GM21515 (cell line): ENCODE measurements around the gene FBXO31.

ENCODE experiments used
- ATAC-seq: cut with Tn5 transposase; IDR thresholded peaks from one replicate; pipeline ENCODE4 v1.9.1; 2021; ENCODE audit not compliant: unreplicated experiment

The FBXO31 gene

DNA sequence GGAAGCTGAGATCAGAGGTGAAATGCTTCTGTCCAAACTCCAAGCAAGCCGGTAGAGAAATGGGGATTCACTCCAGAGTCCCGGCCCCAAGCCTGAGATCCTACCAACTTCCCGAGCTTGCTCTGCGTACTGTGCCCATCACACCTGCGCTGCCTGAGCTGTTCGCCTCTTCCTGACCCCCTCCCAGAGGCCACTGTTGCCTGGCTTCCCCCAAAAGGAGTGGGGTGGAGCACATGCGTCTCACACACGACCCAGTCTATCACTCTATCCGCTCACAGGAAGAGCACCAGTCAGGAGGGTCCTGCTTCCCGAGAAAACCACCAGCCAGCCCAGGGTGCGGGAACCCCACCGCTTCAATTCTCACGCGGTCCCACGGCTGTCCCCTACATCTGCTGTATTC lies 52.9 kb downstream of the FBXO31 start:
- no peak for ATAC-seq

DNA sequence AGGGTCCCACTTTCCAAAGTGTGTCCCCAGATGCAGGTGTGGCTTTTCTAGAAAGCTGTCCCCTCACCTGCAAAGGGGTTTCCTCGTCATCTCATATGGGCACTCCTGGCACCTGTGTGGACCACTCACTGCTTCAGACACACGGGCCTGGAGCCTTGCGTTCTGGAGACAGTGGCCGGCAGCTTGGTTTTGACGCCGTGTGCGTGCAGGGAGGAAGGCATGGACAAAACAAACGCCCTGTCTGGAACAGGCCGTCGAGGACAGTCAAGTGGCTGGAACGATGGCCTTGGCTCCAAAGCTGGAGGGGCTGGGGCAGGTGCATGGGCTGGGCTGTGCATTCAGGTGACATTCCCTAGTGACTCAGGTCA lies 53.3 kb downstream of the FBXO31 start:
- no peak for ATAC-seq

DNA sequence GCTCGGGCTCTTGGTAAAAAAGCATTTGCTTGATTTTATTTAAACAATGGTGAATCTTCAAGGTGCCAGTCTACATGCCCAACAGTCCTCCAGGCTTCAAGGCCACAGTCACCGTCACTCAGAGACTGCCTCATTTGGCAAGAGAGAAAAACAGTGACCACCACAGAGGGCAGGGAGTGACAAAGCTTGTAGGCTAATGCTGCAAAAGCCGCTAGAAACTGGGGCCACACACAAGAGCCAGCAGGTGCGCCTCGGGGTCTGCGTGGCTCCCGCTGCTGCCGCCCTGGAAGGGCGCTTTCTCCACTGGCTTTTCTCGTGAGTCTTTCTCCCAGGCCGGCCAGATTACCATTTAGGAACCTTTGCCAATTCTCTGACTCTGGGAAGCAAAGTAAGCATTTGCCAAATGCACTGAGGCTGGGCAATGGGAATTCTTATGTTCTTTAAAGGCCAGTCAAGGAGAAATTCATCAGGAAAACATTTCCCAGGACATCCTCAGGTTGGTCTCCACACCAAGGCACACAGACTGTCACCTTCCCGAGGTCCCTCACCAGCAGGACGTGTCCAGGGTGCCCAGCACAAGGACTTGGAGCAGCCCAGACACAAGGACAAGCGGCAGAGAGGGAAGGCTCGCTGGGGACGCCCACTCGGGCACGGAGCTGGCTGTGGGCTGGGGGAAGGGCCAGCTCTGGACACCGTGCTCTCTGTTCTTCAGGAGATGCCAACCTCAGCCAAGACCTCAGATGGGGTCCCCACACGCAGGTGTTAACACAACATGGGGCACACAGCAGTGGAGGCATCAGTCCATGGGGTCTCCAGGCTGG lies 53.9 kb downstream of the FBXO31 start:
- no peak for ATAC-seq

DNA sequence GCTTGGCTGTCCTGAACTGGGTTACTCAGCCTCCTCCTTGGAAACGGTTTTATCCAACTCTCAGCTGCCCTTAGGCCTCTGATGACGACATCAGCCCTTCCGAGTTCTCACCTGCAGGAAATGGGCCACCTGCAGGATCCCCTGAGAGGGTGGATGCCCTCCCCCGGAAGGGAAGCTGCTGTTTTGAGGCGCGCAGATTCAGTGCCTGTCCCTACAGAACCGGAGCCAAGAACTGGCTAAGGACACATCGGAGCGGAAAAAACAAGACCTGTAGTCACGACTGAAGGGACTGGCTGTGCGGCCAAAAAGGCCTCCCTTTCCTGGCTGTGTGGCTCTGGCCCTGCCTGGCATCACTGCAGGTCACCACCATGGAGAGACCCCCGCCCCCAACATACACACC lies 54.7 kb downstream of the FBXO31 start:
- no peak for ATAC-seq

DNA sequence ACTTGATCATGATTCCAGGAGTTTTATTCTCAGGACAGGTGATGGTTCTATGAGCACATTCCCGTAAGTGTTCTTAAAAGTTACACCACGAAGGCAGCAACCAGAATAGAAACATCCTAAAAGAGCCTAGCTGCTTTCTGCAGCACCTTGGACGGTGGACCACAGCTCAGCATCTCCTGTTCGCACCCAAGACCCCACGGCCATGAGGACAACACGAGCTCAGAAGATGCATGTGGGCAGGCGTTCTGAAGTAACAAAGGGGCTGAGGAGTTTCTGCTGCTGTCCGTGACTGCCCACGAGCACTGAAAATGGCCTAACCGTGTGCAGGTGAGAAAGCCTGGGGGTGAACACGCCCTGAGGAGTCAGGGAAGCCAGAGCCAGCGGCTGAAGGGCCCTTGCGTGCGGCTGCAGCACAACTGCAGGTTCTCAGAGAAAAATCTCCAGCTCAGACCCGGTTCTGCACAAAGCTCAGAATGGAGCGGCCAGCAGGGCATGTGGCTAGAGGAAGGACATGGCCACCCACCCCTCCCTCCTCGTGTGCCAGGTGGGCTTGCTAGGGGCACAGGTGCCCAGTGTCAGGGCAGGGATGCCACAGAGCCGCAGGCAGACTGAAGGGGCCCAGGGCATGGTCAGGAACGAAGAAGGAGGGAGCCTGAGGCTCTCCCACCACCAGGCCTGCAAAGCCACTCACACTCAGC lies 55.6 kb downstream of the FBXO31 start:
- ATAC-seq: no peak

DNA sequence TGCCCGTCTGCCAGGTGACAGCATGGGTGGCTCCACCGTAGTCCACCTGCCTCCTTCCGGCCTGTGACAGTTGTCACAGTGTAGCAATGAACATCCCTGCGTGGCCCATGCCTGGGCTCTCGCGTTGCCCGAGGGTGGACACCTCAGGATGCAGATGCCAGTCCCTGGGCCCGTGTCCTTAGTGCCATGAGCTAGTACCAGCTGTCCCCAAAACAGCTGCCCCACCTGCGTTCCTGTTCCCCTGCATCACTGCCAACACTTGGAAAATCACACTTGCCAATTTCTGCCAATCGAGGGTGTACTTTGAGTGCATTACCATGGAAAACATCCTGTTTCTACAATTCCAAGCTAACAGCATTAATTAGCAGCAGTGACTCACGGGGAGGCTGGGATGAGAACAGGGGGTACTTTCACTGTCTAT lies 57.4 kb downstream of the FBXO31 start:
- ATAC-seq: no peak

DNA sequence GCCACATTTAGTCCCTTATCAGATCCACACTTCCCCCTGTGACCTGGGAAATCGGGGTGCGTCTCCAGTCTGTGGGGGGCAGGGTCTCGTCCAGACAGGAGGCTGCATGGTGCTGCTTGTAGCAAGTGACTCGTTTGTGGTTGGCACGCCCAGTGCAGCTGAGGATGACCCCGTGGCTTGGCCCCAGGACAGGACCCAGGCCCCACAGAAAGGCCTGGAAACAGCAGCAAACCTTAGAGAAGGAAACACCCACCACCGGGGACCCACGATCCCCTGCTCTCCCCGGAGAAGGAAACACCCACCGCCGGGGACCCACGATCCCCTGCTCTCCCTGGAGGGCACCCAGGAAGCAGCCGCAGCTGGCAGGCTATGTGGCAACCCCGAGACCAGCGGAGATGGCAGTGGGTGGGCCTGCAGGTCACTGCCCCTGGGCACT lies 58.1 kb downstream of the FBXO31 start:
- ATAC-seq: no peak

DNA sequence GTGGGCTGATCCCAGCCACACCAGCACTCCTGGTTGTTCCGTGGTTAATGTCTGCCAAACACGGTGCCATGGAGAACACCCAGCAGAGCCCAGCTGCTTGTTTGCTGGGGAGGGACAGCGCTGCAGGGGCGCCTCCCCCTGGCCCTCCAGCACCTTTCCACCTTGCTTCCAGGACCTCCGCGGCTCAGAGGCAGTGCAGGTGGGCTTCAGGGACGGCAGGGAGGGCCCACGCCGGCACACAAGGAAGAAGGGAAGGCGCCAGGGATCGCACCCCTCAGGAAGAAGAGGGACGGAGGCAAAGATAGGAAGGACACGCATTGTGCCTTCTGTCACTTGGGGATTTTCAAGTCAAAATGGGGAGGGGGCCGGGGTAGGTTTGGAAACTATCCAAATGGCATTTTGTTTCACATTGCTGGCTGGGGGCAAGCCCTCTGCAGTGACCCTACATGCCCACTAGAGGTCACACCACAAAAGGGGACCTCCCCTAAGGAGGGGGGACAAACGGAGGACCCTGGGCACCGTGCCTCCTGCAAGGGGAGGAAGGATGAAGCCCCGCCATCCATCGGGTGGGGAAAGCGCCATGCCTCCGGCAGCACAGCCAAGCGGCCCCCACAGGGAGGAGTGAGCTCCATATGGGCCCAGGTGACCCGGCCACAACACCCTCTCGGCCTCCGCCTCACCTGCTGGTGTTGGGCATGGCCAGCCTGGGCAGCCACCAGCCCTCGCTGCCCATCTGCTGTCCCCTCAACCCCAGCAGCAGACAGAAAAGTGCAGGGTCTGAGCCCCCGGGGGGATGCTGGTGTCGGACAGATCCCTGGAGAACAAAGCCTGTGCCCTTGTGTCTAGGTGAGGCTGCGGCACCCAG lies 58.9 kb downstream of the FBXO31 start:
- ATAC-seq: no peak

DNA sequence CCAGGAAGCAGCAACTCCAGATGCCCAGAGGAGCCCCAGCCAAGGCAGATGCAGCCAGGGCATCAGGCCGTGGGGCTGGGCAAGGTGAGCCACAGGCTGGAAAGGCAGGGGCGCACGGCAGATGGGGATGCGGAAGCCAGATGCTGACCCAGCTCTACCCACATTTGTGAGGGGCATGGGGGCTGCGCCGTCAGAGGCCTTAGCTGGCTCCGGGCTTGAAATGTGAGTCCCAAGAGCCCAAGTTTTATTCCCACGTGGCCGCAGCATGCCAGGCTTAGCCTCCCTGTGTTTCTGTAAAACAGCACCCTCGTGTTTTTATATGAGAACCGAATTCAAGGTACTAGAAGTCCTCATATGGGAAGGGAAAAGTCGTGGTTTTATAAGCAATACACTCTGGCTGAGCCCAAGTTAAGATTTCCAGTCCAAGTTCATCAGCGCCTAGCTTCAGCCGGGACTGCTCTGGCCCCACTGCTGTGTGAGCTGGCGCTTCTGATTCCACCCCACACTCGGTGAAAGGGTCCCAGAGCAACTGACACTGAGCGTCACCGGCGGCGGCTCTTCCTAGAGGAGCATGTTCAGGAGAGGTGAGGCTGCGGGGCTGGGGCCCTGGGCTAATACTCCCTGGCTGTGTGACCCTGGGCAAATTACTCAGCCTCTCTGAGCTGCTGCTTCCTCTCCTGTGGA lies 59.7 kb downstream of the FBXO31 start:
- ATAC-seq: no peak

DNA sequence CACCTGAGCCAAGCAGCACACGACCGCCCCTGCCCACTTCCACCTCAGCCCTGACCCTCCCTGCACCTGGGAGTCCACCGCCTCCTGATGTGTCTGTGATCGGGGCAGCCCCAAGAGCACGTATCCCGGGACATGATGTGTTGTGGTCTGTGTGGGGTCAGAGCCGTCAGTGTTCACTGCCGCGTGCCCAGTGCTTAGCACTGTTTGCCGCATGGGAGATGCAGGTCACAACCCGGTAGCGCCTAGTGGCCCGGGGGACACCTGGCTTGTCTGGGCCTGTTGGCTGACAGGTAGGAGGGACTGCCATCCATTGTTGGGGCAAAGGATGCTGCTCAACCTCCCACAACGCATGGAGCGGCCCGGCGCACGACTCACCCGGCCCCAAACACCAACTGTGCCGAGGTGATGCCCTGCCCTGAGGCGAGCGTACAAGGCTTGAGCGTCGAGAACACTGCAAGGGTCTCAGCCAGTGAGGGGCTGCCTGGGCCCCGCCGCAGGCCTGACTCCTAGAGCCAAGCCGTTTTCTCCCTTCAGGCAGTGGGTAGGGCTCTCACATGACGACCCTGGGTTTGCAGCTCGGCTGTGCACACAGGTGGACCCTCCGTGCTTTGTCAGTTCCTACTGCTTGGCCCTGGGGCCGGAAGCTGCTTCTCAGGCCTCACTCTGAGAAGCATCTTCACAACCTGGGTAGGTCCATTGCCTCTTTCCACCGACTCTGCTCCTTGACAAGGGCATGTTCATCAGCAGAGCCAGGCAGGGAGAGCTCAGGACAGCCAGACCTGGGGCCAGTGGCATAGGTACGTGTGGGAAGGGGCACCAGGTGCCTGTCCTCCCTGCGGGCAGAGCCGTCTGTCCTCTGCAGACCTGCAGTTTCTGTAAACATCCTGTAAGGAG lies 60.5 kb downstream of the FBXO31 start:
- no peak for ATAC-seq

DNA sequence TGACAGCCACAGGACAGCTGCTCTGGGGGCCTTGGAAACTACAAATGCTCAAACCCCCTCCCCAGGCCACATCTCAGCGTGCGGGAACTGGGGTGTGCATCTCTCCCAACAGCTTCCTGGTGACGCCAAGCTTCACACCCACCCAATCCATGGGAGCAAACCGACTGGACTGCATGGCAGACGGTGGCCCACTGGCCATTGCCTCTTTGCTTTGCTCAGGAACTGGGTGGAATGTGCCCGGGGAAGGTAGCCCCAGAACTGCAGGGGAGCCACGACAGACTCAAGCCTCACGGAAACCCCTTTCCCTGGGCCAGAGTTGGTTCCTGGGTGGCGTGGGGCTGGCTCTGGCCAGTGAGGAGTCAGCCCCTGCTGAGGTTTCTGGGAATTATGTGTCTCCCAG lies 61.2 kb downstream of the FBXO31 start:
- no peak for ATAC-seq

DNA sequence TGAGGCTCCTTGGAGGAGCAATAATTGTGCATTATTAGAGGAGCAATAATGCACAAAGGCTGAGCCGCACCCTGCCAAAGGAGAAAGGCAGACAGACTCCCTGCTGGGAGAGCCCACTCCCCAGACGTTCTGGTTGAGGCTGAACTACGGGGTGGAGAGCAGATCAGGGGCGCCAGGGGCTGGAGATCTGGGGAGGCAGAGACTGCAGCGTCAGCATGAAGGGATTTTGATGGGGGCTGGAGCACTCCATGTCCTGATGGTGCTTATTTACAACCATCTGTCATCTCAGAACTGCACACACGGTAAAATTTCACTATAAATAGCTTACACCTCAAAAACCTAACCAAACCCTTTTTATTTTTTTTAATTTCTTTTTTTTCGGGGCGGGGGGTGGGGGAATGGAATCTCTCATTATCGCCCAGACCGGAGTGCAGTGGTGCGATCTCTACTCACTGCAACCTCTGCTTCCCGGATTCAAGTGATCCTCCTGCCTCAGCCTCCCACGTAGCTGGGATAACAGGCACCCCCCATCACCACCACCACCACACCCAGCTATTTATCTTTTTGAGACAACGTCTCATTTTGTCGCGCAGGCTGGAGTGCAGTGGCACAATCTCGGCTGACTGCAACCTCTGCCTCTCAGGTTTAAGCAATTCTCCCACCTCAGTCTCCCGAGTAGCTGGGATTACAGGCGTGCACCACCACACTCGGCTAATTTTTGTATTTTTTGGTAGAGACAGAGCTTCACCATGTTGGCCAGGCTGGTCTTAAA lies 62.1 kb downstream of the FBXO31 start:
- ATAC-seq: no peak

DNA sequence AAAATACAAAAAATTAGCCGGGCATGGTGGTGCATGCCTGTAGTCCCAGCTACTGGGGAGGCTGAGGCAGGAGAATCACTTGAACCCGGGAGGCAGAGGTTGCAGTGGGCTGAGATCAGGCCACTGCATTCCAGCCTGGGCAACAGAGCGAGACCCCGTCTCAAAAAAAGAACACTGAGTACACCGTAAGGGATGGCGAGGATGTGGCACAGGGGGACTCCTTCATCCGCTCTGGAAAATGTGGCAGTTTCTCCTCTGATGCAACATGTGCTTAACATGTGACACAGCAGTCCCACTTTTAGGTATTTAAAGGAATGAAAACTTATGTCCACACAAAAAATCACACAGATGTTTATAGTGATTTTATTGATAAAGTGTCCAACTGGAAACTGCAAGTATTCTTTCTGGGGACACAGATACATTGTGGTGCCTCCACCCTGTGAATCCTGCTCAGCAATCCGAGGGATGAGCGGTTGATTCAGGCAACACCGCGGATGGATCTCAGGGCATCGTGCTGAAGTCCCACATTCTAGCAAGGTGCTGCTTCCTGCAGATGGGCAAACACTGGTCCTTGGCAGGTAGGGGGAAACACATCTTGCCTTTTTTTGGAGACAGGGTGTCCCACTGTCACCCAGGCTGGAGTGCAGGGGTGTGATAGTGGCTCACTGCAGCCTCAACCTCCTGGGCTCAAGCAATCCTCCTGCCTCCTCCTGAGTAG lies 62.9 kb downstream of the FBXO31 start:
- ATAC-seq: no peak

DNA sequence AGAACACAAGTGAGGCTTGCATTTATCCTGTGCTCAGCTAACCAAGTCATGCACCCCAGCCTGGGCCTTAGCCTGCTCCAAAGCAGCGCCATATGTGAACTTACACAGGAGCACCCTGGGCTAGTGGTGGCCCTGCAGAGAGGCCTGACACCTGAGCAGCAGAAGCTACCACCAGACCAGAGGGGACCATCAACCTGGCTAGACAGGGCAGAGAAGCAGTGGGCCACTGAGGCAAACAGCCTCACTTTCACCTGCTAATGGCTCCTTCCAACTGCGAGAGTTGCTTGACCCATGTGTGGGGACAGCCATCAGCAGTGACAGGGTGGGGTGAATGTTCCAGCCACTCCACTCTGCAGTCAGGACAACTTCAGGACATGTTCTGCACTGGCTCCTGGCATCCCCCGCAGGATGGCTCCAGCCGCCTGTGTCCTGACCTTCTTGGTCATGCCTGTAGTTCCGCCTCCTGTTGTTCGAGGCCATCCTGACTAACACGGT lies 63.5 kb downstream of the FBXO31 start:
- ATAC-seq: no peak

DNA sequence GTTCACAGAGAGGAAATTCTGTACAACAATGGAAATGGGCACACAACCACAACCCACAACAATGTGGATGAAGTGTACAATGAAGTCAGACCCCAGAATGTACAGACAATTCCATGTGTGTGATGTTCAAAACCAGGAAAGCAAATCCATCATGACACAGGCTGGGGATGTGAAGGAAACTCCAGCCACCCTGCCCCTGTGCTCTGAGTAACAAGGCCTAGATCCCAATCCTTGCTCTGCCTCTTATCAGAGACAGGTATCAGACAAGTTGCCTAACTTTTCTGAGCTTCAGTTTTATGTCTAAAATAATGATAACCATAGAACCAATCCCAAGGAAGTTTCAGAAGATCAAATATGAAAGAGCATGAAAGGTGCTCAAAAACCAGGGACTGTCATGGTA lies 64.6 kb downstream of the FBXO31 start:
- no peak for ATAC-seq

DNA sequence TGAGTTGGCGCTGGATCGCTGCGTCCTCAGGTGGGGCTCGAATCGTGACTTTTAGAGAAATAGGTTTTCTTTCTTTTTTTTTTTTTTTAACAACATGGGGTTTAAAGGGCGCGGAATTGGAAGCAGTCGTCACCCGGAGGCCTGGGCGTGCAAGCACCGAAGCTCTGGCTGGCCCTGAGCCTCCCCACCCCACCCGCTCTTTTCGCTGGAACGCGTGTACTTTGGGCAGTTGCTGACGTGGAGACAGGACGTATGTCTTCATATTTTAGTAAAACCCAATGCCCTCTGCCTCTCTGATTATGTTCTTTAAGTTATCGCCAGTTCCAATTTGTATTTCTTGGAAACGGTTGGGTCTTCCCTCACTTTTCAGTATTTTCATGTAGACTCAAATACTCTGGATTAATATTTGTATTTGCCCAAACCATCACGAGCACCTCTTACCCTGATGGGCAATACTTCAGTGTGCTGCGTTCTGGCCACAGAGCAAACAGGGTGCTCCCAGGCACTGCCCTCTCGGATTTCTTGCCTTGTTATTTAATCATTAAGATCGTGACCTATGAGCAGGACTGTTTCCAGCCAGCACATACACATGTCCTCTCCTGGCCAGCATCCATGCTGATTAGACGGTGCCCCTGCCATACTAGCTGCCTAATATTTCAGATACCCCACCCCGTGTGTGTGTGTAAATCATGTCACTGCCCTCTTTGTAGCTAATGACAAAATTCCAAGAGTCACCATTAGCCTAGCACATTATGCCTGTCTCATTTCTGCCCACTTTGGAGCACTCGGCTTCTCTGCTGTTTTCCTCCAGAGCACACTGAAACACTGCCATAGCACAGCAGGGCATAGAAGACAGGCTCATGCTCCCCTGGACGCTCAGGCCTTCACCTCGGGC lies 65.6 kb downstream of the FBXO31 start:
- ATAC-seq: peak; percentile 17

DNA sequence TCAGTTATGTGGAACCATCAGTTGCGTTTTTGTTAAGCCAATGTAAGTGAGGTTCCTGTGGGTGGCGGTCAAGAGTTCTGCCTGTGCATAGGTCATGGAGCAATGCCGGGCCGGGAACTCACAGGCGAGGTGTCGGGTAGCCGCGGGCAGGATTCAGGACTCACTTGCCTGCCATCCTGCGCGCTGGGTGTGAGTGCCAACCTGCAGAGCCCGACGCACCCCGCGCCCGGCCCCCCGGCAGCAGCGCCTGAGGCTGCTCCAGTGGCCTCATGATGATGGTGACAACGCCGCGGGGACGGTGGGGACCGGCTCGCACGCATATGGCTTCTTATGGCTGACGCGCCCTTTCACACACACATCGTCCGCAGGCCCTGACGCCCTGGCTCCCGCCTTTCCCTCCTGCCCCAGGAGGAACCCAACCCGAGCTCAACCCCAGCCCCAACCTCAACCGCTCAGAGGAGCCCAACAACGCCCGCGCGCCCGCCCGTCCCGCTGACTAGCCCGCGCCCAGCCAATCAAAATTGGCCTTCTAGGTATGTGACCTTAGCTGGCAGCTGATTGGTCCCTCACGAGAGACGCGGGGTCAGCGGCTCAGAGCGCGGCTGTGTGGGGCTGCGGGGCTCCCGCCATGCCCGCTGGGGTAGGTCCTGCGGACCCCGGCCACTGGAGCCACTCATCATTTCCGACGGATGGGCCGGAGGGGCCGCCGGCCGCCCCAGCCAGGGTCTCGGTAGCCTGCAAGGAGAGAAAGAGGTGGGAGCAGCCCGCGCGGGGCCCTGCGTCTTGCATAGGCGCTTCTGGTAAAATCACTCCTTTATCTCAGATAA lies 66.4 kb downstream of the FBXO31 start, which contains the start of gene C16orf95:
Gene C16orf95 (minus strand): TSS at position 470 of the 827 bp plus-strand sequence. CDS start 150 bp downstream, at position 320.
- peak; percentile 89 for ATAC-seq
